ENCODE results near the gene NR3C2.

The NR3C2 gene

DNA sequence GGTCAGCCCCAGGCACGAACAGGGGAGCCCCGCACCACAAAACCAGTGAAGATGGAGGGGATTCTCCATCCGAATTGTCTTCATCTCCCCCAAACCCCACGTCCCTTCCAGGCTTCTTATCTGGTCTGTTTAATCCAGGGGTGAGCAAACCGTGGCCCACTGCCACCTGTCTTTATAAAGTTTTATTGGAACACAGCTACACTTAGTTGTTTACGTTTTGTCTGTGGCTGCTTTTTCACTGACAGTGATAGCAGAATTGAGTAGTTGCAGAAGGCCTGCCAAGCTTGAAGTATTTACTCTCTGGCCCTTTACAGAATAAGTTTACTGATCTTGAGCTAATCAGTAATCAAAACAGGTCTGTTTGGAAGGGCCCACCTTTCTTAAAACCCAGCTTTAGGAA, 386.4 kb downstream of the NR3C2 start:
- no peak for DNase-seq (ENCODE audit: low spot score)

DNA sequence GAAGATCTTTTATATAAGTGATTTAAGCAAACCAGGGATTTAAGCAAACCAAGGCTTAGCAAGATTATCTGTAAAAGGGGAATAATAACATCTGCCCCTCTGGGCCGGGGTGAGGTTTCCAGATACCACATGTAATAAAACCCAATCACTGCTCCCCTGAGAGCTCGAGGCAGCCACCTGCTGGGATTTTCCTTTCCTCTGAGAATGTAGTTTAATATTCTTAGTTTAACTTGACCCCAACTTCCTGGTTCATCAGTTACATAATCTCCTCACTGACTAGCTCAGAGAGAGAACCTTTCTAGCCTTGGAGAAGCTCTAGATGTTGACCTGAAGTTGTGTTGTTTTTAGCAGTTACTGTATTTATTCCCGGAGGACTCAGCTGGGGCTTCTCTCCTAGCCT, 387.9 kb downstream of the NR3C2 start:
- peak; percentile 17 for DNase-seq (ENCODE audit: low spot score)

DNA sequence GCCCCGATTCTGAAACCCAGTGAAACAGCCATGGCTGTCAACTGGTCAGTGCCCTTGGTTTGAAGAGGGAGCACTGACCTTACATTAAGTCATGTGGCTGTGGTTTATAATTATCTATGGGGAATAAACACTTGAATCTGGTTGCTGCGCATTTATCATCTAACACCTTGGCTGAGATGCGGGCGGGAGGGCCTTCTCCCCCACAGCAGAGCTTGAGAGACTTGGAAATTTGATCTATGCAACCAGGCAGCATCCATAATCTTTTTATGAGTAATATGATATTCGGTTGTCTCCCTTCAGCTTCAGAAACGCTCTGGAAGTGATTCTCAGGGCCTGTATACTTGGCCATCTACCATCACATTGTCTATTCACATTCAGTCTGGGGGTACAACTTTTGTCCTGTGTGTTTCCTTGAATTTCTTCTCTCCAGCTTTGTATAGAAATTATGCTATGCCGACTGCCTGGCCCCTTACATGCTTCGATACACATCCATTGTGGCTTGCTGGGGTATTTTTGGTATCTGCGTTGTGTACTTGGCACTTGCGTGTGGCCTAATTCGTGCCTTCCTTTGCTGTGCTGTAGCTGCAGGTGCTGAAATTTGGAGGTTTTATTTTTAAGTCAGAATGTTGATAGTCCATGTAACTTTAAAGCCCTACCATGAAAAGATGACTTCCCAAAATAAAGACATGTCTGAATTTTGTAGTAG, 388.8 kb downstream of the NR3C2 start:
- DNase-seq (ENCODE audit: low spot score): no peak

DNA sequence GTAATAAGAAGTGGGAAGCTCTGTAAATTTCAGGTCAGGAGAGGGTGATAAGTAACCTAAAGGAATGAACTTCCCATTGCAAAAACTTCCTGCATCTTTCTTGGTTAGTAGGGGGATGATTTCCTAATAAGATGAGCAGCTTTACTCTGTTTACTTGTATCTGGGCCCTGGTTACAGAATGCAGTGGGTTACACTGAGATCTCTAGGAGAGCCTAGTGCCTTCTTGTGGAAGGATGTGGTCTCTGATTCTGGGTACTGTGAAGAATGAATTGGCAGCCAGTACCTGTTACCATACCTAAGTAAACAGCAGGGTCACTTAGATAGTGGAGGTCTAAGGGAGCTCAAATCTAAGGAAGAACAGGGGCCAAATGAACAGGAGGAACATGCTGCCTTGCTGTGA, 389.8 kb downstream of the NR3C2 start:
- peak; percentile 74 for DNase-seq (ENCODE audit: low spot score)

DNA sequence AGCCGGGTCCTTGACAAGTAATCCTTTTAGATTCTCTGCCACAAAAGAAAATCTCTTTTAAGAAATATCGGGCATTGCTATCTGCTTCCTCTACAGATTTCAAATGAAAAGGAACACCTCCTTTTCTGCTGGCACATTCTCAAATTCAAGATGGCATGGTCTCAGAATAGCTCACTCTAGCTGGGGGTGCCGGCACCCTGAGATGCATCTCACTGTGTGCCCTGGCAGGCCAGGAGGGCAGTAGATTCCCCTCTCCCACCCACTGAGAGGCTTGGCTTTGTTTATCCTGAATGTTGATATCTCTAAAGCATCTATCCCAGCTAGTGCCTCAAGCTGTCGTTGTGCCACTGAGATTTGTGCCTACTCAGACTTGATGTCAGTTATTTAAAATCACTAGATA, 390.8 kb downstream of the NR3C2 start:
- no peak for DNase-seq (ENCODE audit: low spot score)

DNA sequence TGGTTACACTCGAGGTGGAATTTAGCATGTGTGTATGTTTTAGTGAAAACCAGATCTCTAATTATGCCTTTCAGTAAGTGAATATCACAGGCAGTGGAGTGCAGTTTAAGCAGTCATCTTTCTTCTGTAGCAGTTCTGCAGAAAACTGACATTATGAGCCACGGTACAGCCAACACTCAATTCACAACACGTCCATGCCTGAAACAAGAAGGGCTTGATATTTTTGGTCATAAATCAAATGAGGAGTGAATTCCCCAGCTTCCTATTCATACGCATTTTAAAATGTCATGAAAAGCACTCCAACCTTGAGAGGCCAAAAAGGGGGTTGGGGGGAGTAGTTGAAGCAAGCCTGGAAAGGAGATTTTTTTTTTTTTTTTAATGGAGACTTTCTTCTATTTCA, 393.6 kb downstream of the NR3C2 start:
- no peak for DNase-seq (ENCODE audit: low spot score)

DNA sequence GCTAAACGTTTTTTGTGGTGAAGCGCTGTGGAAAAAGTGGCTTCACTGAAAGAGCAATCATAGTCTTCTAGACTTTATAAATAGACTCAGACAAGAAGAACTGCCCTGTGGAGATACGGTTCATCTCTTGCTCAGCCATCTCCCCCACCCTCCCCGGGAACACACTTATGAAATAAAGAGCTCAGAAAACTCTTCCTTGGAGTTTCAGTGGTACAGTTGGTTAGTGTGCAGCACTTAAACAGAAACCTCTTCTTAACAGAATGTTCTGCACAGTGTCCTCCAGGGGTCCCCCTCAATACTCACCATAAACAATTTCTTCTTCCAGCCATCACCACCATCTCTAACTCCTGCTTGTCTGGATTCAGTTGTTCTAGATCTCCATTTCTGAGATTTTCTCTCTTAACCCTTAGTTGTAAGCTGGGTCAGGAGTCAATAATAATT, 397.3 kb downstream of the NR3C2 start:
- peak; percentile 24 for DNase-seq (ENCODE audit: low spot score)

DNA sequence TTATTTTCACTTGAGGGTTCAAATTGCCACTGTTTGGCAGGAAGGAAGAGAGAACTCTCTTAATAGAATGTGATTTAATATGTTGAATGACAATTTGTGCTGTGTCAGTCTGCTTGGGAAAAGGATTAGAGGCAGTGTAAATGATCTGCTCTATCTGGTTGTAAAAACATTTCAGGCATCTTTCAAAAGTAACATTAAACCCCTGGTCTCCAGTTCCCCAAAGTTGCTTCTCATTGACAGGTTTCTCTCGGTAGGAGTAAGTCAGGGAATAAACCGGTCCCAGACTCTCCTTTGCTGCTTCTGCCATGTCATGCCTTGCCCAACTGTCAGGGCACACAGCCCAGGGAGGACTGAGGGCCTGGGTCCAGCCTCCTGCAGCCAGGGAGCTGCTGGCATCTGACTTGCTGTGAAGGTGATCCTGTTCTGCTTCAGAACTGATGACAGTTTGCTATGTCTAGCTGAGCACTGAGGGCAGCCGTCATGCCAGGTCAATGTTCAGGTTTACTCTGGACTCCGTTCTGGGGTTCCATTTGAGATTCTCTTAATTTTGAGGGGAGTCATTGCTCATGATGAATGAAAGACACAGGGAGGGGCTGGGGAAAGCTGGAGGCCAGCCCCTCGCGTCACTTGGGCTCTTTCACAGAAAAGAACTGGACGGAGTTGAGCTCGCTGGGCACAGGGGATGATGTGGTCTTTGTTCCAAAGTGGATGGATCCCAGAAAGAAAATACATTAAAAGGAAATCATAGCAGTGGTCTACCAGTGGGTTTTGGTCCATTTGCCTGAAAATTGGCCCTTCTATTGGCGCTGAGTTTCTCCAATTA, 397.9 kb downstream of the NR3C2 start:
- no peak for DNase-seq (ENCODE audit: low spot score)

DNA sequence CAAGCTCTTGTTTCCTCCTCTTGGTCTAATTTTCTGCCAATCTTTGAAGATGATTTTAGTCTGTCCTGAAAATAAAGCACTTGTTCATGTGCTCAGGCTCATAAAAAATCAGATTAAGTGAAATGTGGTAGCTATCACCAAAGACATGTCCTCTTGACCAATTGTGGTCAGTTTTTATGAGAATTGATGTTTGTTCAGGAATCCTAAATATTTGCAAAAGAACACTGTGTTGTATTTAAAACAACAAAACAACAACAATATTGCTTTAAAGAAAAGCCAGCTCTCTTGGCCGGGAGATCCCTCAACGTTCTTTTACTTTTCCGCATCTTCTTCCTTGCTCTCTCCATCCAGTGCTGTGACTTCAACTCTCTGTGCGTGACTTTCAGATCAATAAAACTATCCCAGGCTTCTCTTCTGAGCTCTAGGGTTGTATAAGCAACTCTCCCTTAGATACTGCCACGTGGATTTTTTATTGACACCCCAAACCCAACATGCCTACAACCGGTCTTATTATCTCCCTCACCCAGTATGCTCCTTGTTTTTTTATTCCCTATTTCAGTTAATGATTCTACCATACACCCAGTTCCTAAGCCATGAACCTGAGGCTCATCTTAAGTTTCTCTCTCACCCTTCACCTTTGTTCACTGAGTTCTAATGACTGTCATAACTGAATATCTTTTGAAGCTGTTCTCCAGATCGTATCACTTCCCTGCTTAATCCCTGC, 400.4 kb downstream of the NR3C2 start:
- DNase-seq (ENCODE audit: low spot score): no peak

DNA sequence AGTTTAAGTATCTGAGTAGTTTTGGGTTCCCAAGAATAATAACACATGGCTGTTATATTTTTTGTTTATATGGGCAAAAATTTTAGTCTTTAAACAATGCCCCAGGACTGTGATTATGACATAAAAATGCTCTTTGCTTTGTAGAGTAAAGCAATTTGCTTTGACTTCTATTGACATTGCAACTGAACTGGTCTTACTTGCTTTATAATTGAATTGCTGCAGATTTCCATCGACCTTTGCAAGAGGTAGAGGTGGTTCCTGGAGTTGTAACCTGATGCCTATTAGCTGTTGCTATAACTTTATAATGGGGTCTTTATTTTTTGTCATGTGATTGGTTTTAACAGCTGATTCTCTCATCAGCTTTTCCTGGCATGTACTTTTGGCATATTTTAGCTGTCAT, 407.4 kb downstream of the NR3C2 start:
- no peak for DNase-seq (ENCODE audit: low spot score)

DNA sequence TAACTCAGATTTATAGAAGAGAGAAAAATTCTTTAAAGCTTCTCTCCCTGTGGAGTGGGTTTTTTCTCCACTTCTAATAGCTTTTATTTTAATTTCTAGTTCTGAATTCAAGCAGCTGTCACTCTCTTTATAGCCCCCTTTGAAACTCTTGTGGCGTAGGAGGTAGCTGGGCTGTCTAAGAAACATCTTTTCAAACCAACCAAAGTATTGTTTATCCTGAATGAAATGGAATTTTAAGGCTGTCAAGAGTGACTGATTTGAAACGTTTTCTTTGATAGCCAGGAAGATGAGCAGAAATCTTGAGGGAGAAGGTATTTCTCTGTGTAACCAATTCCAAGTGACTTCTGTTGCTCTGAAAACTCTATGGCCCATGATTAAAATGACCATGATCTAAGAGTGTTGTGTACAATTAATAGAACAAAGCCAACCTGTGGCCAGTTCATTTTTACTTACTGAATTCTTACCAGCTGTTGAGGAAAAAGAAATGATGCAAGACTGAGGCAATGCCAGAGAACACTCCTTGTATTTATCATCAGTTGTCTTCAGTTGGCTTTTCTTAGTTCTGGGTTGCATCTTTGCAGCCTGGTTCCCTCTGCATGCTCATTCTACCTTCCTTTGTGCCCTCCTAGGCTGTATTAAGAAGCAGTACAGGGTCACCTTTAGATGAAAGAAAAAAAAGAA, 411.9 kb downstream of the NR3C2 start:
- no peak for DNase-seq (ENCODE audit: low spot score)

DNA sequence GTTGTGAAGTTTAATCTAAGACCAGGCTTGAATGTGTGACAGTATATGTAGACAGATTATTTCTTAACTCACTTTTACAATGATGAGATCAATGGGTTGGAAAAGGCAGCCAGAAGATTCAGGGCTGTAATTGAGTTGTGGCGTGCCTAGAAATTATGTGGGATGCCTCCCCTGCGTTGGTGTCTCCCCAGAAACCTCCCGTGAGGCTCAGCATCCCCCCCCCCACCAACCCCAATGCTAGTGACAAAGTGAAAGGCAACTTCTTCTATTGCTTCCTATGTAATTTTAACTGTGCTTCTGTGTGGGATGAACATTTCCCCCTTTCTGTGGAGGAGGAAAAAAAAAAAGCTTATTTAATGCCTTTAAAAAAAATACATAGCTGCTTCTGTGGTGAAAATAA, 412.4 kb downstream of the NR3C2 start:
- DNase-seq (ENCODE audit: low spot score): no peak

All from CD4-positive, alpha-beta T cell treated with Interleukin-6 at 100 ng/mL for 8 hours (primary cell).